Left lung (tissue), 10 donors: ENCODE data around the gene ALDOA. TPM values are rescaled to one million over a fixed set of nuclear protein-coding genes. Genes with fewer than 3 reads are reported as not detected.

ENCODE experiments used
- ATAC-seq: fragments of 200-7000 bp; cut with Tn5 transposase; one replicate; pipeline ENCODE4 v1.9.1; 2020; ENCODE audit warnings: moderate library complexity
- DNase-seq, 4 donors: peaks; one replicate each; pipeline ENCODE4 v3.0.0-alpha.2; 2013 to 2020
- H3K27ac ChIP-seq, 2 donors: fragments of 200-600 bp; sonication (generic) in 1 of 2; one replicate each; pipeline versions ENCODE4 v1.5.0 to v1.8.0; 2020 to 2021
- H3K27me3 ChIP-seq, 2 donors: fragments of 200-600 bp; sonication (generic) in 1 of 2; one replicate each; pipeline versions ENCODE4 v1.5.0 to v1.8.0; 2020 to 2021
- H3K36me3 ChIP-seq, 2 donors: fragments of 200-600 bp; sonication (generic) in 1 of 2; one replicate each; pipeline versions ENCODE4 v1.5.0 to v1.8.0; 2020 to 2021
- H3K4me1 ChIP-seq, 2 donors: fragments of 200-600 bp; one replicate each; pipeline ENCODE4 v1.8.0; 2021
- H3K4me3 ChIP-seq, 2 donors: fragments of 200-600 bp; sonication (generic) in 1 of 2; one replicate each; pipeline versions ENCODE4 v1.5.0 to v1.8.0; 2020 to 2021; ENCODE audit warnings: mild to moderate bottlenecking in 1 of 2
- H3K9me3 ChIP-seq, 2 donors: fragments of 200-600 bp; sonication (generic) in 1 of 2; one replicate each; pipeline versions ENCODE4 v1.5.0 to v1.8.0; 2020 to 2021
- CTCF ChIP-seq, 2 donors: fragments of 200-600 bp; sonication (generic) in 1 of 2; IDR thresholded peaks; one replicate each; pipeline versions ENCODE4 v1.5.0 to v1.8.0; 2021; ENCODE audit warnings: antibody characterized with exemption in 2 of 2
- intact Hi-C, 2 donors: fragments of 100-400 bp; cut with DNase I; formaldehyde crosslinking; loops; one replicate each; pipeline versions ENCODE4 v1.11.2 to v1.14.2; 2022
- polyA plus RNA-seq, 6 donors: library from polyadenylated mRNA; unstranded; fragments of 120-200 nt; gene quantifications; one replicate each; pipeline ENCODE4 v1.2.1, GENCODE V29; 2013; ENCODE audit not compliant: insufficient read length in 6 of 6
- total RNA-seq, 2 donors: library from RNA; stranded (reverse); fragmentation: NEBNext Ultra II Directional; extraction: Animal tissue kit (Norgen Biotek cat#: 25700); gene quantifications; one replicate each; pipeline ENCODE4 v1.2.1, GENCODE V29; 2021
- donor health status: DM: no; HTN: yes; CAD: no.
- donor health status: DM: no; HTN: no; CAD: no.

Gene ALDOA
- total and polyA plus RNA-seq, 8 donors: 299 to 1,105 (median 379) TPM

GRCh38 chr16:30086291-30087140, 21.0 kb downstream of the ALDOA start:
- ATAC-seq (no peak), DNase-seq (peak in 1 of 4 donors; percentile 73)
- intact Hi-C loops: no loop called here
- peaks cover 0 to 52% of the 10 kb centered on the region in 2 donors for H3K36me3 ChIP-seq
- H3K4me3 ChIP-seq: no peak overlapping the region
- no peak for TF ChIP-seq CTCF (IDR thresholded peaks at IDR 0.05)
- no peaks in the 10 kb centered on the region for H3K27me3 ChIP-seq
- peak overlapping the region in 1 of 2 donors; percentile 74 for H3K27ac ChIP-seq
- H3K9me3 ChIP-seq: no peaks in the 10 kb centered on the region
- peaks cover 9 to 45% of the 10 kb centered on the region in 2 donors for H3K4me1 ChIP-seq

GRCh38 chr16:30087181-30087898, 21.8 kb downstream of the ALDOA start:
- intact Hi-C loops: no loop called here
- DNase-seq (no peak), ATAC-seq (no peak)
- TF ChIP-seq CTCF (IDR thresholded peaks at IDR 0.05): no peak
- no peaks in the 10 kb centered on the region for H3K9me3 ChIP-seq
- H3K4me3 ChIP-seq: no peak overlapping the region
- H3K27ac ChIP-seq: peak overlapping the region in 1 of 2 donors; percentile 74
- H3K27me3 ChIP-seq: no peaks in the 10 kb centered on the region
- peaks cover 0 to 44% of the 10 kb centered on the region in 2 donors for H3K36me3 ChIP-seq
- peaks cover 10 to 50% of the 10 kb centered on the region in 2 donors for H3K4me1 ChIP-seq

GRCh38 chr16:30088237-30088831, 22.8 kb downstream of the ALDOA start:
- H3K4me3 ChIP-seq: no peak overlapping the region
- intact Hi-C loops: no loop called here
- DNase-seq: no peak
- ATAC-seq: no peak
- no peaks in the 10 kb centered on the region for H3K27me3 ChIP-seq
- peak overlapping the region in 1 of 2 donors; percentile 74 for H3K27ac ChIP-seq
- peaks cover 0 to 34% of the 10 kb centered on the region in 2 donors for H3K36me3 ChIP-seq
- H3K9me3 ChIP-seq: no peaks in the 10 kb centered on the region
- peaks cover 17 to 60% of the 10 kb centered on the region in 2 donors for H3K4me1 ChIP-seq
- no peak for TF ChIP-seq CTCF (IDR thresholded peaks at IDR 0.05)

GRCh38 chr16:30088832-30089624, 23.5 kb downstream of the ALDOA start:
- TF ChIP-seq CTCF (IDR thresholded peaks at IDR 0.05): no peak
- Histone ChIP-seq H3K27me3 (no peaks in the 10 kb centered on the region), H3K4me3 (no peak overlapping the region), H3K27ac (peak overlapping the region in 1 of 2 donors; percentile 69), H3K36me3 (peaks cover 0 to 32% of the 10 kb centered on the region in 2 donors), H3K4me1 (peaks cover 18 to 67% of the 10 kb centered on the region in 2 donors), H3K9me3 (no peaks in the 10 kb centered on the region)
- ATAC-seq: no peak
- DNase-seq: peak in 1 of 4 donors; percentile 61
- intact Hi-C loops: no loop called here
